H1 (cell line): ENCODE data around the gene CEP135. TPM values are rescaled to one million over a fixed set of nuclear protein-coding genes. Genes with fewer than 3 reads are reported as not detected.

Experiments
- ASH2L ChIP-seq: fragments of 200-600, 300-600 bp; sonication (generic); IDR thresholded peaks from one replicate; pipeline ENCODE4 v1.7.1; 2017; ENCODE audit warnings: low read length
- E2F6 ChIP-seq: IDR thresholded peaks from 2 replicates; pipeline ENCODE4 v1.6.1; 2012; ENCODE audit warnings: inconsistent platforms
- EGR1 ChIP-seq: IDR thresholded peaks from 2 replicates; pipeline ENCODE4 v1.6.1; 2011; ENCODE audit warnings: low read depth, low read length, borderline replicate concordance
- NANOG ChIP-seq: IDR thresholded peaks from 2 replicates; pipeline ENCODE4 v1.6.1; 2011; ENCODE audit warnings: low read length, low read depth, mild to moderate bottlenecking, inconsistent platforms; ENCODE audit not compliant: insufficient read depth, poor library complexity, severe bottlenecking
- polyA plus RNA-seq, 7 experiments: library from polyadenylated mRNA; depleted of rRNA in 3 of 7; stranded (reverse) in 5 of 7; unstranded in 2 of 7; fragments of >200 nt in 5 of 7; fragments of 200-250 nt in 2 of 7; gene quantifications; 1 replicate in 5 of 7; 2 replicates in 1 of 7; 4 replicates in 1 of 7; pipeline versions ENCODE4 v1.2.1 to v1.2.3, GENCODE V29; 2011 to 2013; ENCODE audit warnings: missing spikeins in 2 of 7, mixed read lengths in 2 of 7
- total RNA-seq: library from RNA; stranded (reverse); fragmentation: NEBNext Ultra II Directional; extraction: Animal tissue kit (Norgen Biotek cat#: 25700); gene quantifications from 2 replicates; pipeline ENCODE4 v1.2.1, GENCODE V29; 2021

The CEP135 gene
- total and polyA plus RNA-seq, 2 of the 8 experiments (the other 6 are each of a cell fraction or from before 2014, with no cell fraction given) = 2.7 to 14.5 TPM

GRCh38 chr4:56082829-56083228 lies 134.1 kb downstream of the CEP135 start (continued):
- TF ChIP-seq NANOG (no peak), ASH2L (no peak), EGR1 (no peak), E2F6 (no peak)

Other genes with a start within 250 kb of the CEP135 start
- gene EXOC1L, start 129.2 kb upstream of the CEP135 start, total RNA-seq = not detected in 2 replicates
- 0.08 TPM in 1 of 2 replicates, not detected in the other for gene EXOC1L, start 129.2 kb upstream of the CEP135 start, polyA plus RNA-seq (2011; rRNA removed)
- gene EXOC1, start 95.3 kb upstream of the CEP135 start, total RNA-seq = 17.7 and 19.6 TPM in 2 replicates
- 4.6 and 5.9 TPM in 2 replicates for gene EXOC1, start 95.3 kb upstream of the CEP135 start, polyA plus RNA-seq (2011; rRNA removed)